GM10266 (cell line): ENCODE measurements around the gene BRD1.
"Not testable (repeated sequence)": the region's sequence is repeated elsewhere in the genome, so short reads cannot be mapped to it uniquely, and the experiment has no call there.

Experiments
- DNase-seq: peaks from one replicate; pipeline ENCODE4 v3.0.0; 2012; ENCODE audit errors: extremely low spot score
- CTCF ChIP-seq: IDR thresholded peaks from 2 replicates; pipeline ENCODE4 v1.5.1; 2012; ENCODE audit warnings: mild to moderate bottlenecking, low read depth; ENCODE audit not compliant: control insufficient read depth, insufficient read depth; ENCODE audit errors: missing control alignments

BRD1 gene

GRCh38 chr22:49764127-49764581 lies 63.5 kb downstream of the BRD1 start:
- no peak for DNase-seq
- TF ChIP-seq CTCF = no peak

DNA sequence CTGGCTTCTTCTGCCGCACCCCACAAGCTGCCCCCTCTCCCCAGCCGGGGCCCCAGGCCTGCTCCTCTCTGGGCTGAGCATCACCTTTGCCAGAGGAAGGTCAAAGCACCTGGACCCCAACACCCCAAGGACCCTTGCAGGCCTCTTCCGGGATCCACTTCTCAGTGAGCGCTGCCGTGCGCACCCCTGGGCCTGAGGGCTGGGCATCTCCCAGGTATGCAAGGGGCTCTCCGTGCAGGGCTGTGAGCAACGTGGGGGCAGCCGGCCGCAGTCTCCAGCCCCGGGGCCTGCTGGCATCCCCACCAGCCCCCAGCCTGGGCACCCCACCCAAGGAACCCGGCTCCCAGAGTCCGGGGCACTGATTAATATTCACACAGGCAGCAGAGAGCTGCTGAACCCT lies 64.0 kb downstream of the BRD1 start:
- TF ChIP-seq CTCF = no peak
- DNase-seq = no peak

GRCh38 chr22:49763138-49763537 lies 64.5 kb downstream of the BRD1 start:
- no peak for TF ChIP-seq CTCF
- no peak for DNase-seq

DNA sequence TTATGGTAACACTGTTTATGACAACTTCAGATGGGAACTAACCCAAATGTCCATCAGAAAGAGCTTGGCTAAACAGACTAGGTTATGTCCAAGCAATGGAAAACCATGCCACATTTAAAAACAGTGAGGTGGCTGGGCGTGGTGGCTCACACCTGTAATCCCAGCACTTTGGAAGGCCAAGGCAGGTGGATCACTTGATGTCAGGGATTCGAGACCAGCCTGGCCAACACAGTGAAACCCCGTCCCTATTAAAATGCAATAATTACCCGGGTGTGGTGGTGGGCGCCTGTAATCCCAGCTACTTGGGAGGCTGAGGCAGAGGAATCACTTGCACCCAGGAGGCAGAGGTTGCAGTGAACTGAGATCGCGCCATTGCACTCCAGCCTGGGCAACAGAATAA lies 65.1 kb downstream of the BRD1 start:
- DNase-seq = not testable (repeated sequence)

- no peak for TF ChIP-seq CTCF
- no peak for DNase-seq
These were observed 65.8 kb downstream of the BRD1 start for GRCh38 chr22:49761836-49762235.

DNA sequence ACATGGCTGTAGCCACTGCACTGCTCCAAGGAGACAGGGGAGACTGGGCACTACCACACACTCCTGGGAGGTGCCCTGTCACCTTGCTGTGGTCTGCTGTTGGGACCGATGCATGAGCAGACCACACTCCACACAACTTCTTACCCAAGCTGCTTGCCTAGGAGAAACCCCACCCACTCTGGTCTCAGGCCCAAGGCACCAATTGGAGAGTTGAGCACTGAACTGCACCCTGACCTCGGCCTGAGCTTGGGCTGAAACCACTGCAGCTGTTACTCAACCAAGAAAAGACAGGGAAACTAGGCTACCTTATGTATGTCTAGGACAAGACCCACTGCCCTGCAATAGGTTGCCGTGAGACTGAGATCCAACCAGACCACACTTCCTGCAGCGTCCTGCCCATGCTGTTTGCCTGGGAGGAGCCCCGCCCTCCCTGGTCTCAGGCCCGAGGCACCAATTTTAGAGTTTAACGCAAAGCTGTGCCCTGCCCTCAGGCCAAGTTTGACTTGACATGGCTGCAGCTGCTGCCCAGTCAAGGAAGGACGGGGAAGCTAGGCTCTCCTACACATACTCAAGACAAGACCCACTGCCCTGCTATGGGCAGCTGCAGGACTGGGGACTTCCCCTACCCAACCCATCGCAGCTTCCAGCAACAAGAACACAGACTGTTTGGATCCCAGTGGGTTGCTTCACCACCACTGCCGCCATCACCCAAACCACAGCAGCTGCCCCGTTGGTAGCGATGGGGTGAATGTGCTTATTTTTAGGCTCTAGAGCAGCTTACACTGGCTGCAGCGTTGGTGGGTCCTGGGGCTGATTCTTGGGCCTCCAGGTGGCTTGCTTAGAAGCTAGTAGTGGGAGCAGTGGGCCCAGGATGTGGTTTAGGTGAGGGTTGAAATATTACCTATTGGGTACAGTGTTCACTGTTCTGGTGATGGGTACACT lies 66.8 kb downstream of the BRD1 start:
- no peak for TF ChIP-seq CTCF
- DNase-seq = no peak

GRCh38 chr22:49760280-49760629 lies 67.4 kb downstream of the BRD1 start:
- TF ChIP-seq CTCF = no peak
- DNase-seq = no peak
